CD4-positive, alpha-beta T cell (primary cell): ENCODE results near the gene SMC5. TPM values are rescaled to one million over a fixed set of nuclear protein-coding genes. Genes with fewer than 3 reads are reported as not detected.
A peak's percentile ranks its signal among the peaks of the same experiment; 100 is the strongest.

Source experiments
- ATAC-seq: fragments of 200-7000 bp; cut with Tn5 transposase; one replicate; pipeline ENCODE4 v1.10.0; 2022; ENCODE audit warnings: mild to moderate bottlenecking; ENCODE audit not compliant: poor library complexity
- CTCF ChIA-PET: fragments of 350-600 bp; sonication (Branson Sonifier 250); formaldehyde crosslinking; loops from one replicate; lab custom pipeline; 2021; ENCODE audit warnings: antibody characterized with exemption, inconsistent platforms; lab: Charles Lee
- POLR2A ChIA-PET: fragments of 350-600 bp; sonication (Branson Sonifier 250); formaldehyde crosslinking; loops from one replicate; lab custom pipeline; 2021; ENCODE audit warnings: antibody characterized with exemption, inconsistent platforms; lab: Charles Lee
- DNase-seq, 14 experiments: peaks; one replicate each; pipeline ENCODE4 v3.0.0-alpha.2; 2013 to 2020; ENCODE audit warnings: mixed read lengths in 2 of 14
- H3K27ac ChIP-seq, 2 donors: one replicate each; pipeline versions ENCODE4 v1.5.1 to v1.7.0; 2013; ENCODE audit warnings: low read length in 2 of 2, low read depth in 1 of 2, mild to moderate bottlenecking in 1 of 2
- H3K27me3 ChIP-seq, 2 experiments: 1 replicate in 1 of 2; 2 replicates in 1 of 2; pipeline versions ENCODE4 v1.6.1 to v1.7.0; 2013; ENCODE audit warnings: low read length in 2 of 2, control low read depth in 1 of 2, mild to moderate bottlenecking in 1 of 2, moderate library complexity in 1 of 2; ENCODE audit not compliant: insufficient read depth in 2 of 2, control insufficient read depth in 1 of 2
- H3K36me3 ChIP-seq: one replicate; pipeline ENCODE4 v1.6.1; 2013; ENCODE audit warnings: low read length, control low read depth; ENCODE audit not compliant: insufficient read depth
- H3K4me1 ChIP-seq: one replicate; pipeline ENCODE4 v1.6.1; 2013; ENCODE audit warnings: low read length, control low read depth; ENCODE audit not compliant: insufficient read depth
- H3K4me3 ChIP-seq: one replicate; pipeline ENCODE4 v1.5.1; 2013; ENCODE audit warnings: mild to moderate bottlenecking, low read length, moderate library complexity
- H3K9me3 ChIP-seq, 2 experiments: 1 replicate in 1 of 2; 2 replicates in 1 of 2; pipeline versions ENCODE4 v1.6.1 to v1.7.0; 2013; ENCODE audit warnings: low read length in 2 of 2, mild to moderate bottlenecking in 2 of 2, control low read depth in 1 of 2, moderate library complexity in 1 of 2; ENCODE audit not compliant: control insufficient read depth in 1 of 2, insufficient read depth in 1 of 2
- H3K27ac Mint-ChIP-seq: one replicate; pipeline ENCODE4 v1.8.0; 2020; ENCODE audit warnings: mixed read lengths
- H3K27me3 Mint-ChIP-seq: one replicate; pipeline ENCODE4 v1.8.0; 2021; ENCODE audit warnings: mixed read lengths
- H3K36me3 Mint-ChIP-seq: one replicate; pipeline ENCODE4 v1.8.0; 2021; ENCODE audit warnings: low read depth, mixed read lengths
- H3K4me1 Mint-ChIP-seq: one replicate; pipeline ENCODE4 v1.8.0; 2021; ENCODE audit warnings: low read depth, mixed read lengths
- H3K4me3 Mint-ChIP-seq: one replicate; pipeline ENCODE4 v1.8.0; 2020; ENCODE audit warnings: mild to moderate bottlenecking, mixed read lengths
- H3K9me3 Mint-ChIP-seq: one replicate; pipeline ENCODE4 v1.8.0; 2020; ENCODE audit warnings: mixed read lengths
- intact Hi-C, 2 experiments: fragments of 100-400 bp; cut with DNase I in 1 of 2; cut with micrococcal nuclease in 1 of 2; formaldehyde crosslinking; loops; one replicate each; pipeline versions ENCODE4 v1.15.1 to v1.9.0; 2023 to 2025; cut with DNase I, micrococcal nuclease
- total RNA-seq, 174 experiments: library from RNA in 2 of 174; stranded (reverse) in 2 of 174; gene quantifications; one replicate each; pipeline ENCODE4 v1.2.3 and lab custom pipeline; 2021 to 2026
- TF ChIP-seq, protein P1 (sequence below): fragments of 200-600 bp; IDR thresholded peaks from one replicate; pipeline ENCODE4 v1.8.0; 2022; ENCODE audit warnings: antibody characterized with exemption, mild to moderate bottlenecking

Gene SMC5
- total RNA-seq, 2 experiments from 2014 or later: 37.7 to 38.1 TPM

DNA sequence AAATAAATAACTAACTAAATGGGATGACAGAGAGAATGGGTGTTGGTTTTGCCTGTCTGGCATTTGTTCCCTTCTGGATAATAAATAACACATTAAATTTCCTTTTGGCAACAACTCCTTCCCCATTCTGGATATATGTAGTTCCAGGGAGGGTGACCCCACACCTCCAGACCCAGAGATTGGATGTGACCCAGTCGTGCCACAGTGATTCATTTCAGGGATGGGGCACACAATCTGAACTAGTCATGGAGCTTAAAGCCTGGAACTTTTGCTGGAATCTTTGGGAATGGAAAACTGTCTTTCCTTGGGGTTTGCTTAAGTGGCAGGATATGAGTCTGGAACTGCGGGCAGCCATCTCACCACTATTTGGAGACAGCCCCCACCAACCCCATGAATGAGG, 144.4 kb downstream of the SMC5 start:
- TF ChIP-seq, protein P1, sequence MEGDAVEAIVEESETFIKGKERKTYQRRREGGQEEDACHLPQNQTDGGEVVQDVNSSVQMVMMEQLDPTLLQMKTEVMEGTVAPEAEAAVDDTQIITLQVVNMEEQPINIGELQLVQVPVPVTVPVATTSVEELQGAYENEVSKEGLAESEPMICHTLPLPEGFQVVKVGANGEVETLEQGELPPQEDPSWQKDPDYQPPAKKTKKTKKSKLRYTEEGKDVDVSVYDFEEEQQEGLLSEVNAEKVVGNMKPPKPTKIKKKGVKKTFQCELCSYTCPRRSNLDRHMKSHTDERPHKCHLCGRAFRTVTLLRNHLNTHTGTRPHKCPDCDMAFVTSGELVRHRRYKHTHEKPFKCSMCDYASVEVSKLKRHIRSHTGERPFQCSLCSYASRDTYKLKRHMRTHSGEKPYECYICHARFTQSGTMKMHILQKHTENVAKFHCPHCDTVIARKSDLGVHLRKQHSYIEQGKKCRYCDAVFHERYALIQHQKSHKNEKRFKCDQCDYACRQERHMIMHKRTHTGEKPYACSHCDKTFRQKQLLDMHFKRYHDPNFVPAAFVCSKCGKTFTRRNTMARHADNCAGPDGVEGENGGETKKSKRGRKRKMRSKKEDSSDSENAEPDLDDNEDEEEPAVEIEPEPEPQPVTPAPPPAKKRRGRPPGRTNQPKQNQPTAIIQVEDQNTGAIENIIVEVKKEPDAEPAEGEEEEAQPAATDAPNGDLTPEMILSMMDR: no peak
- Mint-ChIP-seq H3K27me3 (no peaks in the 10 kb centered on the region), H3K27ac (peak overlapping the region; percentile 56), H3K4me3 (no peak overlapping the region), H3K9me3 (no peaks in the 10 kb centered on the region), H3K36me3 (peaks cover 4% of the 10 kb centered on the region), H3K4me1 (peaks cover 83% of the 10 kb centered on the region)
- intact Hi-C loops: loop anchor here in 1 of 2 experiments (10.0 kb wide), 1 partner anchor 48 kb away; no protein-coding TSS in a partner anchor
- Histone ChIP-seq H3K27me3 (no peaks in the 10 kb centered on the region), H3K36me3 (no peaks in the 10 kb centered on the region), H3K27ac (no peak overlapping the region), H3K9me3 (no peaks in the 10 kb centered on the region), H3K4me3 (no peak overlapping the region), H3K4me1 (peaks cover 77% of the 10 kb centered on the region)
- ATAC-seq (no peak), DNase-seq (no peak)
- CTCF ChIA-PET: interaction anchor here (1.2 to 1.3 kb wide), 2 partner anchors 10 to 11 kb away, joined by 3 read pairs; no protein-coding TSS in a partner anchor
- POLR2A ChIA-PET: interaction anchor here (7.9 to 8.8 kb wide), 2 partner anchors 10 to 17 kb away, joined by 71 to 91 read pairs; partner anchors contain the start of gene KLF9

DNA sequence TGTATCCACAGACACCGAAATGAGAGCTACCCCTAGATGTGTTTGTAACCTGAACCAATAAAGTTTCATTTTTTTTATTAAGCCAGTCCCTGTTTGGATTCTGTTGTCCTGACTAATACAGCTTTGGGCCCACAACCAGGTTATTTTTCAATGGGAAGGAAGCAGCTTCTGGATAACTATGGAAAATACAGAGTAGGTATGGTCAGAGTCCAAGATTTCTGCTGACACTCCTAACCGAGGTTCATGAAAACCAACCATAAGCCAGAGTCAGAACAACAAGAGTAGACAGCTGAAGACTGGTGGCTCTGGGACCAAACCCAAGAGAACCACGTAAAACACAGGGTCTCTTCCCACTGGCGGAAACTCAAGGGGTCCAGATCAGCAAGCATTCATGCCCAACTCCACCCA, 144.8 kb downstream of the SMC5 start:
- peaks cover 77% of the 10 kb centered on the region for H3K4me1 ChIP-seq
- H3K4me1 Mint-ChIP-seq: peaks cover 86% of the 10 kb centered on the region
- DNase-seq: no peak
- no peaks in the 10 kb centered on the region for H3K27me3 ChIP-seq
- intact Hi-C loops: loop anchor here in 1 of 2 experiments (10.0 kb wide), 1 partner anchor 49 kb away; no protein-coding TSS in a partner anchor
- ATAC-seq: no peak
- no peaks in the 10 kb centered on the region for H3K9me3 ChIP-seq
- H3K27me3 Mint-ChIP-seq: no peaks in the 10 kb centered on the region
- H3K27ac ChIP-seq: no peak overlapping the region
- no peaks in the 10 kb centered on the region for H3K9me3 Mint-ChIP-seq
- H3K27ac Mint-ChIP-seq: peak overlapping the region; percentile 56
- H3K4me3 ChIP-seq: no peak overlapping the region
- H3K4me3 Mint-ChIP-seq: peak overlapping the region; percentile 2
- H3K36me3 Mint-ChIP-seq: peaks cover 4% of the 10 kb centered on the region
- ChIA-PET CTCF (interaction anchor here (1.2 to 1.3 kb wide), 2 partner anchors 11 to 12 kb away, joined by 3 read pairs; no protein-coding TSS in a partner anchor), POLR2A (interaction anchor here (7.9 to 8.8 kb wide), 2 partner anchors 9 to 17 kb away, joined by 71 to 91 read pairs; partner anchors contain the start of gene KLF9)
- H3K36me3 ChIP-seq: no peaks in the 10 kb centered on the region
- TF ChIP-seq, protein P1: no peak

DNA sequence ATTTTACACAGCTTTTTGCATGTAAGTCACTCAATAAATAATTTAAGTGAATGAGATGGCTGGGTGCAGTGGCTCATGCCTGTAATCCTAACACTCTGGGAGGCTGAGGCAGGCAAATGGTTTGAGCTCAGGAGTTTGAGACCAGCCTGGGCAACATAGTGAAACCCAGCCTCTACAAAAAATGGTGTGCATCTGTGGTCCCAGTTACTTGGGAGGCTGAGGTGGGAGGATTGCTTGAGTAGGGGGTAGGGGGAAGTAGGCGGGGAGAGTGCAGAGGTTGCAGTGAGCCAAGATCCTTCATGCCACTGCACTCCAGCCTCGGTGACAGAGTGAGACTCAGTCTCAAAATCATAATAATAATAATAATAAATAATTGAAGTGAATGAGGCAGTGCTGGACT, 145.5 kb downstream of the SMC5 start:
- no peak for DNase-seq
- Histone ChIP-seq H3K27ac (no peak overlapping the region), H3K27me3 (no peaks in the 10 kb centered on the region), H3K4me3 (no peak overlapping the region), H3K36me3 (no peaks in the 10 kb centered on the region), H3K9me3 (no peaks in the 10 kb centered on the region), H3K4me1 (peaks cover 72% of the 10 kb centered on the region)
- Mint-ChIP-seq H3K36me3 (peaks cover 4% of the 10 kb centered on the region), H3K4me3 (no peak overlapping the region), H3K4me1 (peaks cover 83% of the 10 kb centered on the region), H3K27me3 (no peaks in the 10 kb centered on the region), H3K9me3 (no peaks in the 10 kb centered on the region), H3K27ac (peak overlapping the region; percentile 56)
- TF ChIP-seq, protein P1: no peak
- ChIA-PET CTCF (interaction anchor here (1.3 to 2.2 kb wide), 2 partner anchors 11 to 17 kb away, joined by 3 to 7 read pairs; no protein-coding TSS in a partner anchor), POLR2A (interaction anchor here (7.9 to 8.8 kb wide), 2 partner anchors 8 to 16 kb away, joined by 71 to 91 read pairs; partner anchors contain the start of gene KLF9)
- ATAC-seq: no peak
- intact Hi-C loops: loop anchor here in 1 of 2 experiments (10.0 kb wide), 1 partner anchor 49 kb away; no protein-coding TSS in a partner anchor

Other genes starting within 250 kb of the SMC5 start
- gene MAMDC2, start 215.1 kb upstream of the SMC5 start, total RNA-seq: under 1 TPM in 1 of 2 experiments, not detected in 1; 0.08 TPM
- 100 to 1,000 TPM; 132 to 135 TPM for gene KLF9, start 155.7 kb downstream of the SMC5 start, total RNA-seq